H7 (cell line): Measurements from ENCODE around the gene CCDC160. TPM values are rescaled to one million over a fixed set of nuclear protein-coding genes. Genes with fewer than 3 reads are reported as not detected.
A peak's percentile ranks its signal among the peaks of the same experiment; 100 is the strongest.
"Not testable (repeated sequence)": the region's sequence is repeated elsewhere in the genome, so short reads cannot be mapped to it uniquely, and the experiment has no call there.

Experiments used
- DNase-seq: peaks from one replicate; pipeline ENCODE4 v3.0.0; 2012
- H3K27me3 ChIP-seq: 2 replicates; pipeline ENCODE4 v1.6.0; 2011; ENCODE audit warnings: mild to moderate bottlenecking, low read length; ENCODE audit not compliant: control insufficient read depth, insufficient read depth
- H3K36me3 ChIP-seq: replicated peaks from 2 replicates; pipeline ENCODE4 v1.5.1; 2011; ENCODE audit warnings: low read length; ENCODE audit not compliant: control insufficient read depth, insufficient read depth
- H3K4me3 ChIP-seq: 2 replicates; pipeline ENCODE4 v1.5.1; 2011; ENCODE audit warnings: low read depth, mild to moderate bottlenecking, control low read depth, low read length, moderate library complexity; ENCODE audit not compliant: insufficient read depth
- total RNA-seq: library from RNA; depleted of rRNA; stranded (reverse); fragments of >200 nt; shearing (Covaris generic); gene quantifications from 2 replicates; pipeline ENCODE4 v1.2.3, GENCODE V29; 2014; rRNA removed

Gene CCDC160
- total RNA-seq = 3.0 and 4.4 TPM in 2 replicates

DNA sequence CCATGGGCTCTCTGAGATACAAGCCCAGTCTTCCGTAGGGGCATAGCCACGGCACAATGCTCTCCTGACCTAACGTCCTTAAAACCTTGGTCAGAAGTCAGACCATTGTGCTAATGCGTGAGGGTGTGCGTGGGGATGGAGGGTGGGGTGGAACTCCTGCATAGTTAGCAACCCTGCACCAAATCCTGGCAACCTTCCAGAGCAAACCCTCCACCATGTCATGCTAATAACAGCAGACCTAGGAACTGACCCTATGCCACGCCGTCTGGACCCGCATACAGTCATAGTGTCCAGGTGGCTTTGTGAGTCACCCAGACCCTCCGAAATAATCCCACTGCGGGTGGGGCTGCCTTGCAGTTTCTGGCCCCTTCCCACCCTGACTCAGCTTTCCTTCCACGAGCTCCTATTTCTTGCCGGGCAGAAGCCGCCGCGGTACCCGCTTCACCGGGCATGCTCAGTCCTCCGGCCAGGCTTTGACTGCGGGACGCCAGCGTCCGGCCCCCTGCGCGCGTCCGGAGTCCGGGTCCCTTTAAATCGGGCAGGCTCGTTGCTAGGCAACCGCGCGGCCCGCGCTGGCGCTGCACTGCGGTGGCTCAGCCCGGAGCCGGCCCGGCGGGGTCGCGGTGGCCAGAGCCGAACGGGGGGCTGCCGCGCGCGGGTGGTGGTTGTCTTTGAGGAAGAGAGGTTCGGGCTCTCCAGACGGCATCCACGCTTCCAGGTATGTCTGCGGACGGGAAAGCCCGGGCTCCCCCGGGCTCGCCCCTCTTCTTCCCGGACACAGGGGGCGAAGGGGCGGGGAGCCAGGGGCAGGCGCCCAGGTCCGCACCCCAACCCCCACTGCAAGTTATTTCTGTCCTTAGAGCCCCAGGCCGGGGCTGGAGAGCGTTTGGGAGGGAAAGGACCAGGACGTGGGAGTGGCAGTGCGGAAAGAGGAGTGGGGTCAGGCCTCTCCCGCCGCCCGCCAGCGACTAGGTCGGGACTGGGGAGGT is at the start of gene CCDC160:
Gene CCDC160 (plus strand): TSS at position 557 of the 989 bp plus-strand sequence. CDS start 7,619 bp downstream, outside the sequence.
- Histone ChIP-seq H3K27me3 (no peaks in the 10 kb centered on the region; the same call in 1 of the 2 replicates), H3K4me3 (peak within 1 kb of the TSS; percentile 64), H3K36me3 (no peaks in the 10 kb centered on the region)
- peak; percentile 93 for DNase-seq

GRCh38 chrX:134191281-134191680 is 45.7 kb upstream of the CCDC160 start:
- no peak overlapping the region for H3K4me3 ChIP-seq
- no peaks in the 10 kb centered on the region for H3K27me3 ChIP-seq
- H3K36me3 ChIP-seq = no peaks in the 10 kb centered on the region
- DNase-seq = no peak

DNA sequence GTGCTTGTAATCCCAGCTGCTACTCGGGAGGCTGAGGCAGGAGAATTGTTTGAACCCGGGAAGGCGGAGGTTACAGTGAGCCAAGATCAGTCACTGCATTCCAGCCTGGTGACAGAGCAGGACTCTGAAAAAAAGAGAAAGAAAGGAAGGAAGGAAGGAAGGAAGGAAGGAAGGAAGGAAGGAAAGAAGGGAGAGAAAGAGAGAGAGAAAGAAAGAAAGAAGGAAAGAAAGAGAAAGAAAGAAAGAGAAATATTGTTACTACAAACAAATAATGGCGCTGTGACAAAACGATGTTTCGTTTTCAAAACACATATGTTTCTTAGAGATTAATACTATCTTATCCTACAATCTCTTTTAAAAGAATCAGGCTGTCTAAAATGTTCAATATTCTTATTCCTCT is 42.1 kb upstream of the CCDC160 start:
- H3K36me3 ChIP-seq = no peaks in the 10 kb centered on the region
- DNase-seq = no peak
- H3K4me3 ChIP-seq = no peak overlapping the region
- H3K27me3 ChIP-seq = no peaks in the 10 kb centered on the region

- no peaks in the 10 kb centered on the region for H3K27me3 ChIP-seq
- DNase-seq = peak; percentile 61
- no peaks in the 10 kb centered on the region for H3K36me3 ChIP-seq
- no peak overlapping the region for H3K4me3 ChIP-seq
Observed at GRCh38 chrX:134202561-134202960, 34.4 kb upstream of the CCDC160 start.

GRCh38 chrX:134206221-134206620 is 30.8 kb upstream of the CCDC160 start:
- DNase-seq = no peak
- Histone ChIP-seq H3K36me3 (no peaks in the 10 kb centered on the region), H3K27me3 (no peaks in the 10 kb centered on the region), H3K4me3 (no peak overlapping the region)

- DNase-seq = no peak
- Histone ChIP-seq H3K36me3 (no peaks in the 10 kb centered on the region), H3K27me3 (no peaks in the 10 kb centered on the region), H3K4me3 (no peak overlapping the region)
Observed at GRCh38 chrX:134210465-134210864, 26.5 kb upstream of the CCDC160 start.

DNA sequence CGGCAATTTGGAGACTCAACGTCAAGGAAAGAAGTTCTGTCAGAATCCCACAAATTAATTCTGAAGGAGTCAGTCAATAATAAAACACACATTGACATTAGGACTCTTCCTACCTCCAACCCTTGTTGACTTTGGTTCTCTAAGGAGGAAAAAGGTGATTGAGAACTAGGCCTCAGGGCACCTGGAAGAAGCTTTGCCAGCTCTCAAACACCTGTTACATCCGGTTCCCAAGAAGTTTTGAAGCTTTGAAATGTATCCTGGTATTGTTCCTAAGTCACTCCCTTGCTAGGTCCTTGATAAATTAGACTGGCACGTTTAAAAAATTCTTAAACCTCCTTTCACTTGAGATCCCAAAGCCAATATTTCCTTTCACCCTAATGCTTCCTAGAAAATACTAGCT is 1.7 kb upstream of the CCDC160 start:
- Histone ChIP-seq H3K27me3 (no peaks in the 10 kb centered on the region; the same call in 1 of the 2 replicates), H3K4me3 (no peak overlapping the region), H3K36me3 (no peaks in the 10 kb centered on the region)
- no peak for DNase-seq

- H3K27me3 ChIP-seq, DNase-seq, H3K4me3 ChIP-seq, H3K36me3 ChIP-seq: not testable (repeated sequence)
Observed at GRCh38 chrX:134238144-134238543, 1.2 kb downstream of the CCDC160 start.

DNA sequence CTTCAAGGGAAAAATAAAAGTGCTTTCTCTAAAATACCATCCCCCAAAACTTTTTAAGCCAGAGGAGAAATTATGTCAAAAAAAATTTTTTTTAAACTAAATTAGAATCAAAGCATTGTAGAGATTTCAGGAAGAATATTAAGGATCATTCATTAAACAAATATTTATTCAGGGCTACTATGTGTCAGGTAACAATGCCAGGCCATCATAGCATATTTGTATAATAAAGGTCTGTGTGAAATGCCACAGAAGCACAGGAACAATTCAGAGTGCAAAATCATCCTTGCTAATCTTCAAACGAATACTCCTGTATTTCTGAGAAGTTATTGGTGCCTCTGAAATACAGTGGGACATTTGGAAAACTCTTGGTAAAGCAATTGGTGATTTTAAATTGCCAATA is 2.0 kb downstream of the CCDC160 start:
- H3K27me3 ChIP-seq = no peaks in the 10 kb centered on the region; the same call in 1 of the 2 replicates
- H3K36me3 ChIP-seq = no peaks in the 10 kb centered on the region
- no peak overlapping the region for H3K4me3 ChIP-seq
- DNase-seq = no peak

GRCh38 chrX:134240209-134240608 is 3.2 kb downstream of the CCDC160 start:
- H3K36me3 ChIP-seq = no peaks in the 10 kb centered on the region
- no peaks in the 10 kb centered on the region; the same call in 1 of the 2 replicates for H3K27me3 ChIP-seq
- no peak for DNase-seq
- H3K4me3 ChIP-seq = no peak overlapping the region

- no peak overlapping the region for H3K4me3 ChIP-seq
- DNase-seq = peak; percentile 36
- H3K36me3 ChIP-seq = no peaks in the 10 kb centered on the region
- no peaks in the 10 kb centered on the region for H3K27me3 ChIP-seq
Observed at GRCh38 chrX:134241960-134242619, 5.1 kb downstream of the CCDC160 start.

- Histone ChIP-seq H3K4me3 (no peak overlapping the region), H3K27me3 (no peaks in the 10 kb centered on the region), H3K36me3 (no peaks in the 10 kb centered on the region)
- no peak for DNase-seq
Observed at GRCh38 chrX:134244043-134244442, 7.1 kb downstream of the CCDC160 start.

- Histone ChIP-seq H3K36me3 (no peaks in the 10 kb centered on the region), H3K4me3 (no peak overlapping the region), H3K27me3 (no peaks in the 10 kb centered on the region)
- DNase-seq = peak; percentile 43
Observed at GRCh38 chrX:134246282-134246681, 9.3 kb downstream of the CCDC160 start.

GRCh38 chrX:134247492-134247891 is 10.5 kb downstream of the CCDC160 start:
- no peaks in the 10 kb centered on the region for H3K27me3 ChIP-seq
- H3K4me3 ChIP-seq = no peak overlapping the region
- DNase-seq = no peak
- no peaks in the 10 kb centered on the region for H3K36me3 ChIP-seq

- Histone ChIP-seq H3K27me3 (no peaks in the 10 kb centered on the region), H3K36me3 (no peaks in the 10 kb centered on the region), H3K4me3 (no peak overlapping the region)
- no peak for DNase-seq
Observed at GRCh38 chrX:134249241-134249640, 12.3 kb downstream of the CCDC160 start.
